Activated CD8-positive, alpha-beta memory T cell treated with anti-CD3 and anti-CD28 coated beads for 4 hours (primary cell): ENCODE results near the gene PRMT1.

ENCODE experiments used
- DNase-seq, 2 donors: peaks; one replicate each; pipeline ENCODE4 v3.0.0-alpha.2; 2020; ENCODE audit warnings: low read depth in 2 of 2

Gene PRMT1

GRCh38 chr19:49688531-49689132 is 11.6 kb downstream of the PRMT1 start:
- no peak for DNase-seq

GRCh38 chr19:49689133-49690078 is 12.3 kb downstream of the PRMT1 start, which contains the start of gene ADM5:
TSS of gene ADM5 (plus strand) at chr19:49689594. CDS start at chr19:49689838, 244 bp downstream.
- no peak for DNase-seq

GRCh38 chr19:49690079-49690655 is 13.1 kb downstream of the PRMT1 start:
- no peak for DNase-seq

GRCh38 chr19:49690656-49691242 is 13.7 kb downstream of the PRMT1 start, which contains the start of gene CPT1C:
TSS of gene CPT1C (plus strand) at chr19:49691116. CDS start at chr19:49692253, 1,137 bp downstream.
- DNase-seq: no peak

- DNase-seq: no peak
These were observed 14.4 kb downstream of the PRMT1 start for GRCh38 chr19:49691243-49692146.

- no peak for DNase-seq
These were observed 15.1 kb downstream of the PRMT1 start for GRCh38 chr19:49692147-49692506.

GRCh38 chr19:49696115-49696514 is 19.0 kb downstream of the PRMT1 start:
- no peak for DNase-seq

- DNase-seq: no peak
These were observed 19.8 kb downstream of the PRMT1 start for GRCh38 chr19:49696865-49697264.

GRCh38 chr19:49699364-49699763 is 22.3 kb downstream of the PRMT1 start:
- no peak for DNase-seq

GRCh38 chr19:49700563-49700962 is 23.5 kb downstream of the PRMT1 start:
- DNase-seq: no peak

- DNase-seq: no peak
These were observed 24.3 kb downstream of the PRMT1 start for GRCh38 chr19:49701271-49701786.

- no peak for DNase-seq
These were observed 28.0 kb downstream of the PRMT1 start for GRCh38 chr19:49704888-49705642.

- DNase-seq: no peak
These were observed 28.8 kb downstream of the PRMT1 start for GRCh38 chr19:49705919-49706318.

GRCh38 chr19:49710372-49710951 is 33.4 kb downstream of the PRMT1 start:
- no peak for DNase-seq

GRCh38 chr19:49712397-49712859 is 35.4 kb downstream of the PRMT1 start:
- no peak for DNase-seq

- DNase-seq: no peak
These were observed 36.3 kb downstream of the PRMT1 start for GRCh38 chr19:49713236-49713845.

- no peak for DNase-seq
These were observed 39.1 kb downstream of the PRMT1 start for GRCh38 chr19:49716154-49716553.

- no peak for DNase-seq
These were observed 41.4 kb downstream of the PRMT1 start for GRCh38 chr19:49718511-49718910.

- no peak for DNase-seq
These were observed 41.9 kb downstream of the PRMT1 start for GRCh38 chr19:49718991-49719390.
